ENCODE results near the gene ADCY2. TPM values are rescaled to one million over a fixed set of nuclear protein-coding genes. Genes with fewer than 3 reads are reported as not detected.

ADCY2 gene
- total RNA-seq, 1 experiment from 2014 or later, result 31.3 TPM

DNA sequence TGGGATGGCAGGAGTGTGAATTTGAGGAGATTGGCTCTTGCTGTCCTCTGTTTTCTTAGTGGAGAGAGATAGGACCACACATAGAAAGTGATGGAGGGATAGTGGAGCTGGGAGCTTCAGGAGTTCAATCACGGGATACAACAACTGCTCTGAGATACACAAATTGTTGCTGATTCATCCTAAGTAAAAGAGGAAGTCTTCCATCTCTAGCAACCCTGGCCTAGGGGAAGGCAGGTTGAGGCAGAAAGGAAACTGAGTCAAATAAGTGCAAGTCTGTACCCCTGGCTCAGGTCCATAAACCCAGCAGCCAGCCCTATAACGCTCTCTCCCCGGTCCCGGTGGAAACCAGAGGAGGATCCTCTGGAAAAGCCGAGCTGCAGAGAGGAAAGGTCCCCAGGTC is 97.7 kb downstream of the ADCY2 start:
- Histone ChIP-seq H4K91ac (ENCODE audit: insufficient read length, low read depth, low read length) (no peak overlapping the region), H3K79me1 (ENCODE audit: insufficient read depth, low read depth, low read length, poor library complexity, severe bottlenecking) (peaks cover 3% of the 10 kb centered on the region), H2BK20ac (ENCODE audit: low read depth, low read length, poor library complexity, severe bottlenecking) (no peak overlapping the region), H3K4ac (ENCODE audit: low read depth, low read length) (no peak overlapping the region), H4K5ac (ENCODE audit: insufficient read length, low read depth, low read length) (no peak overlapping the region), H3K9ac (ENCODE audit: extremely low read depth, insufficient read length, low read length) (no peak overlapping the region), H2BK120ac (ENCODE audit: low read depth, low read length, poor library complexity, severe bottlenecking) (no peak overlapping the region), H3K14ac (ENCODE audit: insufficient read depth, low read length) (no peak overlapping the region), H2BK15ac (ENCODE audit: low read depth, low read length) (no peak overlapping the region), H3K23me2 (ENCODE audit: insufficient read length, low read depth, low read length, poor library complexity, severe bottlenecking) (no peaks in the 10 kb centered on the region), H3T11ph (ENCODE audit: low read length) (no peak overlapping the region), H2BK12ac (ENCODE audit: insufficient read length, low read depth, low read length) (no peak overlapping the region), H3K56ac (ENCODE audit: insufficient read length, low read depth, low read length) (no peak overlapping the region), H4K8ac (replicated peaks; ENCODE audit: insufficient read length, low read depth, low read length) (no peak overlapping the region), H3K9me3 (ENCODE audit: control insufficient read depth, low read depth, low read length) (peaks cover 5% of the 10 kb centered on the region), H4K20me1 (ENCODE audit: control insufficient read depth, insufficient read depth, insufficient read length) (no peaks in the 10 kb centered on the region), H3K4me1 (ENCODE audit: insufficient read depth, low read length) (peaks cover 19% of the 10 kb centered on the region), H3K18ac (ENCODE audit: insufficient read length, low read depth, low read length) (no peak overlapping the region), H3K4me2 (ENCODE audit: insufficient read depth, insufficient read length, low read length) (no peak overlapping the region), H3K23ac (ENCODE audit: insufficient read length, low read depth, low read length) (no peak overlapping the region), H2BK5ac (ENCODE audit: insufficient read length, low read length) (no peak overlapping the region), H3K79me2 (ENCODE audit: insufficient read depth, low read length) (peaks cover 3% of the 10 kb centered on the region; the same call in 1 of the 2 replicates), H3K27ac (ENCODE audit: insufficient read length, low read depth, low read length) (no peak overlapping the region), H2AFZ (ENCODE audit: low read length) (no peak overlapping the region), H3K27me3 (ENCODE audit: insufficient read depth, low read length) (no peaks in the 10 kb centered on the region), H2AK5ac (ENCODE audit: insufficient read length, low read length) (no peak overlapping the region)
- H3K27me3 Mint-ChIP-seq (ENCODE audit: low read depth), result no peaks in the 10 kb centered on the region; the same call in 1 of the 2 replicates
- no peak overlapping the region for H3K27ac Mint-ChIP-seq
- no peak for TF ChIP-seq CTCF (conservative IDR thresholded peaks at IDR 0.05)
- WGBS (ENCODE audit: extremely low coverage, insufficient read length, low lambda C conversion rate), result no CpG with 5 or more reads among the region's 5 CpGs
- no peak for DNase-seq
- peaks cover 11 to 13% (median 12%) of the 10 kb centered on the region in 3 experiments for H3K36me3 Mint-ChIP-seq (ENCODE audit: insufficient read depth in 1 of 3, low read depth in 3 of 3)
- peaks cover 9% of the 10 kb centered on the region in 2 experiments; a peak in 4 of 5 replicates for H3K9me3 Mint-ChIP-seq
- peaks cover 4 to 5% of the 10 kb centered on the region in 2 experiments for H3K4me1 Mint-ChIP-seq
- H3K4me3 Mint-ChIP-seq, result no peak overlapping the region

All from H9 (cell line).